T47D (cell line): ENCODE data around the gene C9orf152.
"Not testable (repeated sequence)": the region's sequence is repeated elsewhere in the genome, so short reads cannot be mapped to it uniquely, and the experiment has no call there.

Experiments
- DNase-seq, 2 experiments: peaks; one replicate each; pipeline versions ENCODE4 v3.0.0 to v3.0.0-alpha.2; 2011 to 2012; ENCODE audit warnings: low read depth in 1 of 2, low spot score in 1 of 2
- JUND ChIP-seq: IDR thresholded peaks from 2 replicates; pipeline ENCODE4 v1.6.1; 2012; ENCODE audit warnings: low read depth
- in situ Hi-C: cut with HindIII; loops from 2 replicates; pipeline ENCODE4 v1.10.0; 2016; ENCODE audit warnings: low sequenced_read_pairs, low pct_unique_long_range_greater_than_20kb

C9orf152 gene

GRCh38 chr9:110208031-110208430, at the start of gene C9orf152:
Gene C9orf152 (minus strand): TSS chr9:110208159. CDS start chr9:110207579, 580 bp downstream.
- no peak for TF ChIP-seq JUND
- in situ Hi-C loops, result no loop called here

DNA sequence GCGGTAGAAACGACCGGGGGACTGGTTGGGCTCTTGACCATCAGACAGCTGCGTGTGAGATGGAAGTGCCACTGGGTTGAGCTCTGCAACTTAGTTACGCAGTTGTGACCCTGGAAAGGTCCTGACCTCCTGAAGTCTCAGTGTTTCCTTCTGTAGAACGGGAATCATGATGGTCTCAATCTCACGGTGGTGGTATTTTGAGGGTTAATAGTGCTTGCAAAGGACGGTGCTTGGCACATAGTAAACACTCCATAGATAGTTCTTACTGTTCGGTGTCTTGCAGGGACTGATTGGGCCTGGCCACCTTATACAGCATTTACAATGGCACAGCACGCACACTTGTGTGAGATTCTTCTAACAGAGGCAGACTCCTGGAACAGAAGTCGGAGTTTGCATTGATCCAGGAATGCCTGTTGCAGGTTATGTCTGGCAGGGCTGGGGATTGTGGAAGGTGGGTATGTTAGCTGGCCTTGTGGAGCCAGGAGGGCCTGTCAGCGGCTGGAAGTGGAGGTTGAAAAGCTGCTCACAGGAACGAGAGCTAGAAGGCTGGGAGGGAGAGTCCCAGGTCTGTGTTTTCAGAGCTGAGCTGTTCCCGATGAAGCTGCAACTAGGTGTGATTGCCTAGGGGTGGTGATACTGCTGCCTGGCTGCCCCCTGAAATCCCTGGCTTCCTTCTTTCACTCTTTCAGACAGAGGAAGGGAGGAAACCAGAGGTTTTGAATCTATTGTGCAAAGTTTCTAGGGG, 49.3 kb upstream of the C9orf152 start:
- in situ Hi-C loops, result no loop called here
- TF ChIP-seq JUND, result no peak
- DNase-seq, result peak in 1 of 2 experiments; percentile 26

More at GRCh38 chr9:110208031-110208430, at the start of gene C9orf152:
- DNase-seq, result peak in 1 of 2 experiments; percentile 93

DNA sequence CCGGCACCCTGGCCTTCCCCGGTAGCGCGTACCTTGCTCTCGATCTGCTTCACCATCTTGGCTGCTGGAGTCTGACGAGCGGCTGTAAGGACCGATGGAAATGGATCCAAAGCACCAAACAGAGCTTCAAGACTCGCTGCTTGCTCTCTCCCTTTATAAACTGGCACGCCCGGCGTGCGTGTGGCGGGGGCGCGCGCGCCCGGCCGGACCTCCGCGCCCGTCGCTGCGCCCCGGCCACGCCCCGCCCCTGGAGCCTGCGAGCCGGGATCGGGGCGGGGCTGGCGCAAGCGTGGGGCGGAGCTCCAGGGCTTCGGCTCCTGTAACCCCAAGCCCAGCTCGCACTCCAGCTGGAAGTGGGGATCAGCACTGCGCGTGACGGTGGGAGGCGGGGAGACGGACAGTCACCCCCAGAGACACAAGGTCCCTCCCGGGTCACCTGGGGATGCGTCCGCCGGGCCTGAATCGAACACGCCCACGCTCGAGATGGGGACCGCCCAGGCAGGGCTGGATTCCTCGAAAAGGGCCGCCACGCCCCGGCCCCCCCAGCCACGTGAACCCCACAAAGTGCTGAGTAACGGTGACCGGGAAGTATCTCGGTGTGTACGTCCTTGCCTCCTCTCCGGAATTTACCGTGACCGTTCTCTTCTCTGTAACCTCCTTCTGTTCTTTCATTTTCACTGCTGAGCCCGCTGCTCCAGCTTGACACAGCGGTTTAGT, 48.6 kb upstream of the C9orf152 start, which contains the start of gene TXN:
Gene TXN, minus strand, starts transcription at position 128 of the 717 bp plus-strand sequence. Its CDS starts 72 bp downstream, at position 56.
- in situ Hi-C loops, result no loop called here

GRCh38 chr9:110255463-110256379, 47.8 kb upstream of the C9orf152 start:
- no peak for TF ChIP-seq JUND
- in situ Hi-C loops, result no loop called here
- peak; percentile 28 to 72 for DNase-seq

More for the DNA sequence above, 48.6 kb upstream of the C9orf152 start, which contains the start of gene TXN:
- DNase-seq, result peak; percentile 77 to 95
- no peak for TF ChIP-seq JUND

- in situ Hi-C loops, result no loop called here
These were observed 47.1 kb upstream of the C9orf152 start for GRCh38 chr9:110255034-110255462.

GRCh38 chr9:110254500-110254899, 46.5 kb upstream of the C9orf152 start:
- in situ Hi-C loops, result no loop called here
- DNase-seq, result no peak
- no peak for TF ChIP-seq JUND

More at GRCh38 chr9:110255034-110255462, 47.1 kb upstream of the C9orf152 start:
- DNase-seq, result no peak
- TF ChIP-seq JUND, result no peak

GRCh38 chr9:110252509-110253139, 44.7 kb upstream of the C9orf152 start:
- no peak for DNase-seq
- TF ChIP-seq JUND, result no peak
- in situ Hi-C loops, result no loop called here

GRCh38 chr9:110251770-110252169, 43.8 kb upstream of the C9orf152 start:
- in situ Hi-C loops, result not testable (repeated sequence)

GRCh38 chr9:110251212-110251611, 43.3 kb upstream of the C9orf152 start:
- TF ChIP-seq JUND, result no peak
- in situ Hi-C loops, result no loop called here
- no peak for DNase-seq

More at GRCh38 chr9:110251770-110252169, 43.8 kb upstream of the C9orf152 start:
- not testable (repeated sequence) for DNase-seq

DNA sequence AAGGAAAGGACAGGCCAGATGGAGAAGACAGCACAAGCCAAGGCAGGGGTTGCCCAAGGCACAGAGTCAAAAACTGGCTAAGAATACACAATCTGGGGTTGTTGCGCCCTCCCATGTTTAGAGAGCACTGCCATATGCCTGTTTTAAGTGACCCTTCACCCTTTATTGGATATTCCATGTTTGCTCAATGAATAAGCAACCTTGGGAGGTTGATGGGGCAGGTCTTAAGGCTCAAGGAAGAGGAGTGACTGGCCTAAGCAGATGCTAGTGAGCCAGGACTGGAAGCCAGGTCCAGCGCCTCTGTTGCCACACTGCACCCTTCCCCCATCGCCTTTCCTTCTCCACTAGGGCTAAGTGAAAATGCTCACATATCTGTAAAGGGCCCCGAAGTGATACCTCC, 41.6 kb upstream of the C9orf152 start:
- DNase-seq, result peak in 1 of 2 experiments; percentile 23
- TF ChIP-seq JUND, result no peak
- in situ Hi-C loops, result no loop called here

DNA sequence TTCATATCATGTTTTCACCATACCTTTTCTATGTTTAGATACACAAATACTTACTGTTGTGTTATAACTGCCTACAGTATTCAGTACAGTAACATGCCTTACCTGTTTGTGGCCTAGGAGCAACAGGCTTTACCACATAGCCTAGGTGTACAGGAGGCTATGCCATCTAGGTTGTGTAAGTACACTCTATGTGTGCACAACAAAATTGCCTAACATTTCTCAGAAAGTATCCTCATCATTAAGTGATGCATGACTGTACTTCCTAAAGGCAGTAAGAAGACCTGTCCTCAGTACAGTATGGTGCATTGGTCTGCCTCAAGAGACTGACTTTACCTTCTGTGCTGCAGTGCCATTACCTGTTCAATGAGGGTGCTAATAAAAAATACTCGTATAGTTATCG, 40.4 kb upstream of the C9orf152 start:
- no peak for TF ChIP-seq JUND
- DNase-seq, result peak in 1 of 2 experiments; percentile 65
- in situ Hi-C loops, result no loop called here

DNA sequence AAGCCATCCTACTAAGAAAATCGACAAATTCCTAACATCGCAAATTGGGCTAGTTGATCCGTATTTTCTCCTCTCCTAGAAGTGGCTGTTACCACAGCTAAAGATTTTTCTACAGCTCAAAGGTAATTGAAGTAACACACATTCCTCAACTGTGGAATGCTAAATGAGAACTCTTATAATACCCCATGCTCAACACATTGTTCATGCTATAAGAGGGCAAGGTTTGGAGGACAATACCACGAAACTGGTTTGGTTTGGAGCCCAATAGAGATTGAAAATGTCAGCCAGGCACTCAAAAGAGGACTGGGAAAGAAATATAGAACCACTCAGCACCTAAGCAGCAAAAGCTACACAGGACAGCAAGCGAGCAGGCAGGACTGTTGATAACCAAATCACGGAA, 38.3 kb upstream of the C9orf152 start:
- no peak for TF ChIP-seq JUND
- DNase-seq, result no peak
- in situ Hi-C loops, result no loop called here
